ENCODE measurements around the gene HOXA9.

HOXA9 gene

GRCh38 chr7:27140126-27140857 lies 25.0 kb downstream of the HOXA9 start:
- H3K4me1 ChIP-seq (ENCODE audit: control insufficient read depth, insufficient read depth, low read length) = peaks cover 33% of the 10 kb centered on the region
- no peak overlapping the region for H3K4me3 ChIP-seq (ENCODE audit: low read depth, low read length)
- H3K9me3 ChIP-seq (ENCODE audit: control insufficient read depth, insufficient read depth, low read depth, low read length) = no peaks in the 10 kb centered on the region
- peaks cover 0 to 48% of the 10 kb centered on the region in 2 experiments; a peak in 1 of 3 replicates for H3K36me3 ChIP-seq (ENCODE audit: control insufficient read depth in 2 of 2, insufficient read depth in 1 of 2, low read length in 2 of 2)
- ChIA-PET CTCF (interaction anchor here (0.6 to 4.4 kb wide), 11 partner anchors 8 to 460 kb away, joined by 3 to 26 read pairs (median 7); partner anchors contain the start of gene HOXA4), POLR2A (interaction anchor here (1.3 kb wide), 1 partner anchor 21 kb away, joined by 3 read pairs; no protein-coding TSS in a partner anchor)
- H3K27ac ChIP-seq (ENCODE audit: extremely low read depth, low read depth, low read length) = peak overlapping the region; percentile 98
- no peak for TF ChIP-seq ZNF776 (tag by site-specific recombination; IDR thresholded peaks at IDR 0.05; ENCODE audit: borderline replicate concordance)
- TF ChIP-seq SP3 (tag by site-specific recombination; IDR thresholded peaks at IDR 0.05) = 0 out of 2 replicates have a peak, but pooled peaks have one; percentile 11
- TF ChIP-seq ZNF555 (tag by site-specific recombination; conservative IDR thresholded peaks at IDR 0.05) = no peak
- TF ChIP-seq ZNF658 (tag by site-specific recombination; IDR thresholded peaks at IDR 0.05) = no peak
- TF ChIP-seq, protein P1, sequence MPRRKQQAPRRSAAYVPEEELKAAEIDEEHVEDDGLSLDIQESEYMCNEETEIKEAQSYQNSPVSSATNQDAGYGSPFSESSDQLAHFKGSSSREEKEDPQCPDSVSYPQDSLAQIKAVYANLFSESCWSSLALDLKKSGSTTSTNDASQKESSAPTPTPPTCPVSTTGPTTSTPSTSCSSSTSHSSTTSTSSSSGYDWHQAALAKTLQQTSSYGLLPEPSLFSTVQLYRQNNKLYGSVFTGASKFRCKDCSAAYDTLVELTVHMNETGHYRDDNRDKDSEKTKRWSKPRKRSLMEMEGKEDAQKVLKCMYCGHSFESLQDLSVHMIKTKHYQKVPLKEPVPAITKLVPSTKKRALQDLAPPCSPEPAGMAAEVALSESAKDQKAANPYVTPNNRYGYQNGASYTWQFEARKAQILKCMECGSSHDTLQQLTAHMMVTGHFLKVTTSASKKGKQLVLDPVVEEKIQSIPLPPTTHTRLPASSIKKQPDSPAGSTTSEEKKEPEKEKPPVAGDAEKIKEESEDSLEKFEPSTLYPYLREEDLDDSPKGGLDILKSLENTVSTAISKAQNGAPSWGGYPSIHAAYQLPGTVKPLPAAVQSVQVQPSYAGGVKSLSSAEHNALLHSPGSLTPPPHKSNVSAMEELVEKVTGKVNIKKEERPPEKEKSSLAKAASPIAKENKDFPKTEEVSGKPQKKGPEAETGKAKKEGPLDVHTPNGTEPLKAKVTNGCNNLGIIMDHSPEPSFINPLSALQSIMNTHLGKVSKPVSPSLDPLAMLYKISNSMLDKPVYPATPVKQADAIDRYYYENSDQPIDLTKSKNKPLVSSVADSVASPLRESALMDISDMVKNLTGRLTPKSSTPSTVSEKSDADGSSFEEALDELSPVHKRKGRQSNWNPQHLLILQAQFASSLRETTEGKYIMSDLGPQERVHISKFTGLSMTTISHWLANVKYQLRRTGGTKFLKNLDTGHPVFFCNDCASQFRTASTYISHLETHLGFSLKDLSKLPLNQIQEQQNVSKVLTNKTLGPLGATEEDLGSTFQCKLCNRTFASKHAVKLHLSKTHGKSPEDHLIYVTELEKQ (tag by site-specific recombination; IDR thresholded peaks at IDR 0.05; ENCODE audit: borderline replicate concordance) = peak; percentile 77
- TF ChIP-seq ZNF350 (tag by site-specific recombination; IDR thresholded peaks at IDR 0.05) = no peak
- TF ChIP-seq ZNF610 (tag by site-specific recombination; IDR thresholded peaks at IDR 0.05; ENCODE audit: borderline replicate concordance) = 0 out of 2 replicates have a peak, but pooled peaks have one; percentile 24
- TF ChIP-seq ZBTB1 (tag by site-specific recombination; IDR thresholded peaks at IDR 0.05) = no peak
- TF ChIP-seq, protein P2, sequence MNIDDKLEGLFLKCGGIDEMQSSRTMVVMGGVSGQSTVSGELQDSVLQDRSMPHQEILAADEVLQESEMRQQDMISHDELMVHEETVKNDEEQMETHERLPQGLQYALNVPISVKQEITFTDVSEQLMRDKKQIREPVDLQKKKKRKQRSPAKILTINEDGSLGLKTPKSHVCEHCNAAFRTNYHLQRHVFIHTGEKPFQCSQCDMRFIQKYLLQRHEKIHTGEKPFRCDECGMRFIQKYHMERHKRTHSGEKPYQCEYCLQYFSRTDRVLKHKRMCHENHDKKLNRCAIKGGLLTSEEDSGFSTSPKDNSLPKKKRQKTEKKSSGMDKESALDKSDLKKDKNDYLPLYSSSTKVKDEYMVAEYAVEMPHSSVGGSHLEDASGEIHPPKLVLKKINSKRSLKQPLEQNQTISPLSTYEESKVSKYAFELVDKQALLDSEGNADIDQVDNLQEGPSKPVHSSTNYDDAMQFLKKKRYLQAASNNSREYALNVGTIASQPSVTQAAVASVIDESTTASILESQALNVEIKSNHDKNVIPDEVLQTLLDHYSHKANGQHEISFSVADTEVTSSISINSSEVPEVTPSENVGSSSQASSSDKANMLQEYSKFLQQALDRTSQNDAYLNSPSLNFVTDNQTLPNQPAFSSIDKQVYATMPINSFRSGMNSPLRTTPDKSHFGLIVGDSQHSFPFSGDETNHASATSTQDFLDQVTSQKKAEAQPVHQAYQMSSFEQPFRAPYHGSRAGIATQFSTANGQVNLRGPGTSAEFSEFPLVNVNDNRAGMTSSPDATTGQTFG (tag by site-specific recombination; IDR thresholded peaks at IDR 0.05; ENCODE audit: borderline replicate concordance) = no peak
- TF ChIP-seq, protein P3, sequence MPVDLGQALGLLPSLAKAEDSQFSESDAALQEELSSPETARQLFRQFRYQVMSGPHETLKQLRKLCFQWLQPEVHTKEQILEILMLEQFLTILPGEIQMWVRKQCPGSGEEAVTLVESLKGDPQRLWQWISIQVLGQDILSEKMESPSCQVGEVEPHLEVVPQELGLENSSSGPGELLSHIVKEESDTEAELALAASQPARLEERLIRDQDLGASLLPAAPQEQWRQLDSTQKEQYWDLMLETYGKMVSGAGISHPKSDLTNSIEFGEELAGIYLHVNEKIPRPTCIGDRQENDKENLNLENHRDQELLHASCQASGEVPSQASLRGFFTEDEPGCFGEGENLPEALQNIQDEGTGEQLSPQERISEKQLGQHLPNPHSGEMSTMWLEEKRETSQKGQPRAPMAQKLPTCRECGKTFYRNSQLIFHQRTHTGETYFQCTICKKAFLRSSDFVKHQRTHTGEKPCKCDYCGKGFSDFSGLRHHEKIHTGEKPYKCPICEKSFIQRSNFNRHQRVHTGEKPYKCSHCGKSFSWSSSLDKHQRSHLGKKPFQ (tag by site-specific recombination; IDR thresholded peaks at IDR 0.05) = no peak; the same call in 1 of the 2 replicates
- no peak for TF ChIP-seq ZBTB49 (tag by site-specific recombination; IDR thresholded peaks at IDR 0.05; ENCODE audit: low read depth)
- TF ChIP-seq ZBTB7A (tag by site-specific recombination; IDR thresholded peaks at IDR 0.05; ENCODE audit: low read depth) = no peak
- no peak for TF ChIP-seq KLF1 (tag by site-specific recombination; IDR thresholded peaks at IDR 0.05)
- no peak for TF ChIP-seq ZNF221 (tag by site-specific recombination; IDR thresholded peaks at IDR 0.05; ENCODE audit: borderline replicate concordance)
- TF ChIP-seq ZNF580 (tag by site-specific recombination; IDR thresholded peaks at IDR 0.05) = peak; percentile 94
- TF ChIP-seq ZNF514 (tag by site-specific recombination; IDR thresholded peaks at IDR 0.05) = no peak
- TF ChIP-seq SETDB1 (IDR thresholded peaks at IDR 0.05; ENCODE audit: insufficient read length, low read length) = no peak
- no peak for TF ChIP-seq ZSCAN5A (tag by site-specific recombination; IDR thresholded peaks at IDR 0.05)
- TF ChIP-seq ZNF112 (tag by site-specific recombination; IDR thresholded peaks at IDR 0.05) = no peak
- no peak for TF ChIP-seq ZFP3 (tag by site-specific recombination; IDR thresholded peaks at IDR 0.05; ENCODE audit: low read depth)
- TF ChIP-seq, protein P4, sequence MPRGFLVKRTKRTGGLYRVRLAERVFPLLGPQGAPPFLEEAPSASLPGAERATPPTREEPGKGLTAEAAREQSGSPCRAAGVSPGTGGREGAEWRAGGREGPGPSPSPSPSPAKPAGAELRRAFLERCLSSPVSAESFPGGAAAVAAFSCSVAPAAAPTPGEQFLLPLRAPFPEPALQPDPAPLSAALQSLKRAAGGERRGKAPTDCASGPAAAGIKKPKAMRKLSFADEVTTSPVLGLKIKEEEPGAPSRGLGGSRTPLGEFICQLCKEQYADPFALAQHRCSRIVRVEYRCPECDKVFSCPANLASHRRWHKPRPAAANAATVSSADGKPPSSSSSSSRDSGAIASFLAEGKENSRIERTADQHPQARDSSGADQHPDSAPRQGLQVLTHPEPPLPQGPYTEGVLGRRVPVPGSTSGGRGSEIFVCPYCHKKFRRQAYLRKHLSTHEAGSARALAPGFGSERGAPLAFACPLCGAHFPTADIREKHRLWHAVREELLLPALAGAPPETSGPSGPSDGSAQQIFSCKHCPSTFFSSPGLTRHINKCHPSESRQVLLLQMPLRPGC (tag by site-specific recombination; IDR thresholded peaks at IDR 0.05) = peak; percentile 41; the same call in 1 of the 2 replicates
- TF ChIP-seq ZNF394 (tag by site-specific recombination; IDR thresholded peaks at IDR 0.05; ENCODE audit: borderline replicate concordance) = no peak
